GM13976 (cell line): ENCODE measurements around the gene DVL3.
"Not testable (repeated sequence)": the region's sequence is repeated elsewhere in the genome, so short reads cannot be mapped to it uniquely, and the experiment has no call there.

Source experiments
- DNase-seq: peaks from one replicate; pipeline ENCODE4 v3.0.0; 2012; ENCODE audit warnings: low spot score
- CTCF ChIP-seq: IDR thresholded peaks from 2 replicates; pipeline ENCODE4 v1.5.1; 2012; ENCODE audit warnings: borderline replicate concordance, mild to moderate bottlenecking; ENCODE audit not compliant: insufficient read depth; ENCODE audit errors: extremely low read depth, missing control alignments, control extremely low read depth
- in situ Hi-C: fragments of 300-500 bp; cut with MboI; formaldehyde crosslinking; loops from one replicate; pipeline ENCODE4 v1.12.0; 2022; ENCODE audit warnings: low sequenced_read_pairs, mixed read lengths, inconsistent platforms; ENCODE audit not compliant: unreplicated experiment

DVL3 gene

GRCh38 chr3:184142199-184142598, 13.0 kb upstream of the DVL3 start:
- in situ Hi-C loops = no loop called here
- TF ChIP-seq CTCF = no peak
- DNase-seq = no peak

GRCh38 chr3:184143327-184143726, 11.8 kb upstream of the DVL3 start:
- in situ Hi-C loops = no loop called here
- no peak for DNase-seq
- TF ChIP-seq CTCF = no peak

GRCh38 chr3:184144505-184144904, 10.7 kb upstream of the DVL3 start:
- TF ChIP-seq CTCF = no peak
- in situ Hi-C loops = no loop called here
- DNase-seq = no peak

GRCh38 chr3:184145111-184145524, 10.1 kb upstream of the DVL3 start:
- peak; percentile 43 for TF ChIP-seq CTCF
- DNase-seq = no peak
- in situ Hi-C loops = no loop called here

GRCh38 chr3:184145751-184146270, 9.4 kb upstream of the DVL3 start:
- TF ChIP-seq CTCF = no peak
- no peak for DNase-seq
- in situ Hi-C loops = no loop called here

GRCh38 chr3:184148076-184148475, 7.1 kb upstream of the DVL3 start:
- TF ChIP-seq CTCF = no peak
- DNase-seq = no peak
- in situ Hi-C loops = no loop called here

GRCh38 chr3:184149123-184149522, 6.1 kb upstream of the DVL3 start:
- no peak for DNase-seq
- in situ Hi-C loops = no loop called here
- no peak for TF ChIP-seq CTCF

GRCh38 chr3:184149770-184150169, 5.4 kb upstream of the DVL3 start:
- in situ Hi-C loops = not testable (repeated sequence)

More at GRCh38 chr3:184149770-184150169, 5.4 kb upstream of the DVL3 start:
- not testable (repeated sequence) for DNase-seq
